ENCODE results near the gene GARS1.

- TF ChIP-seq CTCF (IDR thresholded peaks at IDR 0.05) (no peak), POLR2A (IDR thresholded peaks at IDR 0.05) (no peak)
These were observed 1.4 kb downstream of the GARS1 start for GRCh38 chr7:30596014-30596641.
